Loucy (cell line): Measurements from ENCODE around the gene SHPK.

Source experiments
- CTCF ChIP-seq: fragments of 200-600 bp; sonication (generic); conservative IDR thresholded peaks from 2 replicates; pipeline ENCODE4 v1.5.1; 2014; ENCODE audit warnings: mild to moderate bottlenecking, antibody characterized with exemption, low read length
- EZH2phosphoT487 ChIP-seq: fragments of 200-600 bp; IDR thresholded peaks from 2 replicates; pipeline ENCODE4 v1.6.1; 2018; ENCODE audit warnings: antibody characterized with exemption, mild to moderate bottlenecking, moderate library complexity, borderline replicate concordance

GRCh38 chr17:3669085-3669347 is 33.0 kb upstream of the SHPK start:
- TF ChIP-seq CTCF (no peak), EZH2phosphoT487 (no peak)
